ENCODE measurements around the gene SFTPB.
A peak's percentile ranks its signal among the peaks of the same experiment; 100 is the strongest.
"Not testable (repeated sequence)": the region's sequence is repeated elsewhere in the genome, so short reads cannot be mapped to it uniquely, and the experiment has no call there.

The SFTPB gene

GRCh38 chr2:85714421-85714820 lies 46.4 kb upstream of the SFTPB start:
- not testable (repeated sequence) for H2BK15ac ChIP-seq (ENCODE audit: low read length); H3K23ac ChIP-seq (ENCODE audit: low read depth, low read length, poor library complexity); H3K27ac ChIP-seq (replicated peaks; ENCODE audit: low read length); H3K4me2 ChIP-seq (ENCODE audit: insufficient read depth, low read length, poor library complexity, severe bottlenecking); H3K18ac ChIP-seq (ENCODE audit: low read length); H2BK12ac ChIP-seq (ENCODE audit: low read length); H3K4me3 ChIP-seq (ENCODE audit: low read length in 2 of 2); H2BK5ac ChIP-seq (ENCODE audit: low read length); H3K9me3 ChIP-seq (replicated peaks in 1 of 2; ENCODE audit: control insufficient read depth in 2 of 2, insufficient read depth in 1 of 2, low read depth in 1 of 2, low read length in 2 of 2); H2AFZ ChIP-seq (ENCODE audit: low read length); DNase-seq (ENCODE audit: low spot score); H2AK5ac ChIP-seq (ENCODE audit: low read depth, low read length); H3K79me1 ChIP-seq (ENCODE audit: low read depth, low read length); H3K14ac ChIP-seq (ENCODE audit: low read length); H4K91ac ChIP-seq (ENCODE audit: low read depth, low read length, poor library complexity); H4K8ac ChIP-seq (ENCODE audit: low read depth, low read length); H2BK120ac ChIP-seq (ENCODE audit: low read depth, low read length); H3K4ac ChIP-seq (ENCODE audit: low read length); H3K9ac ChIP-seq (ENCODE audit: low read depth, low read length, poor library complexity); H3K36me3 ChIP-seq (replicated peaks in 1 of 2; ENCODE audit: control insufficient read depth in 2 of 2, insufficient read depth in 2 of 2, low read length in 2 of 2)
- no CpG with 5 or more reads among the region's 7 CpGs for WGBS, 2 donors (ENCODE audit: extremely low coverage in 2 of 2, insufficient read length in 2 of 2, insufficient replicate concordance in 1 of 2)
- Histone ChIP-seq H3K27me3 (ENCODE audit: control insufficient read depth in 3 of 3, insufficient read depth in 3 of 3, low read depth in 1 of 3, low read length in 3 of 3) (peaks cover 0 to 24% (median 0%) of the 10 kb centered on the region in 3 experiments), H3K4me1 (ENCODE audit: control insufficient read depth in 2 of 2, insufficient read depth in 1 of 2, low read depth in 1 of 2, low read length in 2 of 2) (peaks cover 0 to 12% of the 10 kb centered on the region in 2 donors)

- no peak overlapping the region for H3K4me3 ChIP-seq (ENCODE audit: low read length in 2 of 2)
Measured at GRCh38 chr2:85713836-85714235, 45.8 kb upstream of the SFTPB start.

GRCh38 chr2:85712849-85713612 lies 45.0 kb upstream of the SFTPB start:
- no peak overlapping the region for H3K4ac ChIP-seq (ENCODE audit: low read length)
- H2BK5ac ChIP-seq (ENCODE audit: low read length) = no peak overlapping the region
- no peak overlapping the region for H3K23ac ChIP-seq (ENCODE audit: low read depth, low read length, poor library complexity)
- no peaks in the 10 kb centered on the region for H3K79me1 ChIP-seq (ENCODE audit: low read depth, low read length)
- no peak overlapping the region for H4K91ac ChIP-seq (ENCODE audit: low read depth, low read length, poor library complexity)
- H3K18ac ChIP-seq (ENCODE audit: low read length) = no peak overlapping the region
- no peak overlapping the region for H2AK5ac ChIP-seq (ENCODE audit: low read depth, low read length)
- H2BK12ac ChIP-seq (ENCODE audit: low read length) = no peak overlapping the region
- peaks cover 0 to 12% of the 10 kb centered on the region in 2 donors for H3K4me1 ChIP-seq (ENCODE audit: control insufficient read depth in 2 of 2, insufficient read depth in 1 of 2, low read depth in 1 of 2, low read length in 2 of 2)
- H3K36me3 ChIP-seq (replicated peaks in 1 of 2; ENCODE audit: control insufficient read depth in 2 of 2, insufficient read depth in 2 of 2, low read length in 2 of 2) = no peaks in the 10 kb centered on the region
- H3K9me3 ChIP-seq (replicated peaks in 1 of 2; ENCODE audit: control insufficient read depth in 2 of 2, insufficient read depth in 1 of 2, low read depth in 1 of 2, low read length in 2 of 2) = no peaks in the 10 kb centered on the region
- no peak overlapping the region for H3K27ac ChIP-seq (replicated peaks; ENCODE audit: low read length)
- H3K9ac ChIP-seq (ENCODE audit: low read depth, low read length, poor library complexity) = no peak overlapping the region
- no CpG with 5 or more reads among the region's 9 CpGs for WGBS, 2 donors (ENCODE audit: extremely low coverage in 2 of 2, insufficient read length in 2 of 2, insufficient replicate concordance in 1 of 2)
- no peak overlapping the region for H4K8ac ChIP-seq (ENCODE audit: low read depth, low read length)
- no peak overlapping the region for H2AFZ ChIP-seq (ENCODE audit: low read length)
- no peak overlapping the region for H2BK120ac ChIP-seq (ENCODE audit: low read depth, low read length)
- H3K27me3 ChIP-seq (ENCODE audit: control insufficient read depth in 3 of 3, insufficient read depth in 3 of 3, low read depth in 1 of 3, low read length in 3 of 3) = peaks cover 0 to 33% (median 0%) of the 10 kb centered on the region in 3 experiments
- H3K14ac ChIP-seq (ENCODE audit: low read length) = no peak overlapping the region
- no peak overlapping the region for H2BK15ac ChIP-seq (ENCODE audit: low read length)
- no peak for DNase-seq (ENCODE audit: low spot score)
- no peak overlapping the region for H3K4me2 ChIP-seq (ENCODE audit: insufficient read depth, low read length, poor library complexity, severe bottlenecking)
- no peak overlapping the region for H3K4me3 ChIP-seq (ENCODE audit: low read length in 2 of 2)

More at GRCh38 chr2:85713836-85714235, 45.8 kb upstream of the SFTPB start:
- no peaks in the 10 kb centered on the region for H3K36me3 ChIP-seq (replicated peaks in 1 of 2; ENCODE audit: control insufficient read depth in 2 of 2, insufficient read depth in 2 of 2, low read length in 2 of 2)
- peaks cover 0 to 29% (median 0%) of the 10 kb centered on the region in 3 experiments for H3K27me3 ChIP-seq (ENCODE audit: control insufficient read depth in 3 of 3, insufficient read depth in 3 of 3, low read depth in 1 of 3, low read length in 3 of 3)
- H3K4me1 ChIP-seq (ENCODE audit: control insufficient read depth in 2 of 2, insufficient read depth in 1 of 2, low read depth in 1 of 2, low read length in 2 of 2) = peaks cover 0 to 12% of the 10 kb centered on the region in 2 donors
- no peak overlapping the region for H2AFZ ChIP-seq (ENCODE audit: low read length)
- H3K79me1 ChIP-seq (ENCODE audit: low read depth, low read length) = no peaks in the 10 kb centered on the region
- no peak overlapping the region for H2BK15ac ChIP-seq (ENCODE audit: low read length)
- H3K23ac ChIP-seq (ENCODE audit: low read depth, low read length, poor library complexity) = no peak overlapping the region
- DNase-seq (ENCODE audit: low spot score) = no peak
- no peak overlapping the region for H2BK5ac ChIP-seq (ENCODE audit: low read length)
- H4K8ac ChIP-seq (ENCODE audit: low read depth, low read length) = no peak overlapping the region
- no peak overlapping the region for H3K9ac ChIP-seq (ENCODE audit: low read depth, low read length, poor library complexity)
- no peak overlapping the region for H2BK12ac ChIP-seq (ENCODE audit: low read length)
- H3K18ac ChIP-seq (ENCODE audit: low read length) = no peak overlapping the region
- H2AK5ac ChIP-seq (ENCODE audit: low read depth, low read length) = no peak overlapping the region
- no peak overlapping the region for H4K91ac ChIP-seq (ENCODE audit: low read depth, low read length, poor library complexity)
- H2BK120ac ChIP-seq (ENCODE audit: low read depth, low read length) = peak overlapping the region; percentile 44
- H3K14ac ChIP-seq (ENCODE audit: low read length) = peak overlapping the region; percentile 60
- H3K4me2 ChIP-seq (ENCODE audit: insufficient read depth, low read length, poor library complexity, severe bottlenecking) = no peak overlapping the region
- no peak overlapping the region for H3K4ac ChIP-seq (ENCODE audit: low read length)
- no CpG with 5 or more reads among the region's 5 CpGs for WGBS, 2 donors (ENCODE audit: extremely low coverage in 2 of 2, insufficient read length in 2 of 2, insufficient replicate concordance in 1 of 2)
- no peak overlapping the region for H3K27ac ChIP-seq (replicated peaks; ENCODE audit: low read length)
- no peaks in the 10 kb centered on the region for H3K9me3 ChIP-seq (replicated peaks in 1 of 2; ENCODE audit: control insufficient read depth in 2 of 2, insufficient read depth in 1 of 2, low read depth in 1 of 2, low read length in 2 of 2)

- Histone ChIP-seq H2BK120ac (ENCODE audit: low read depth, low read length) (no peak overlapping the region), H2BK12ac (ENCODE audit: low read length) (no peak overlapping the region), H3K36me3 (replicated peaks in 1 of 2; ENCODE audit: control insufficient read depth in 2 of 2, insufficient read depth in 2 of 2, low read length in 2 of 2) (no peaks in the 10 kb centered on the region), H3K9me3 (replicated peaks in 1 of 2; ENCODE audit: control insufficient read depth in 2 of 2, insufficient read depth in 1 of 2, low read depth in 1 of 2, low read length in 2 of 2) (no peaks in the 10 kb centered on the region), H2BK5ac (ENCODE audit: low read length) (no peak overlapping the region), H3K18ac (ENCODE audit: low read length) (no peak overlapping the region), H2BK15ac (ENCODE audit: low read length) (no peak overlapping the region), H3K9ac (ENCODE audit: low read depth, low read length, poor library complexity) (no peak overlapping the region), H3K79me1 (ENCODE audit: low read depth, low read length) (no peaks in the 10 kb centered on the region), H3K4me1 (ENCODE audit: control insufficient read depth in 2 of 2, insufficient read depth in 1 of 2, low read depth in 1 of 2, low read length in 2 of 2) (peaks cover 0 to 7% of the 10 kb centered on the region in 2 donors), H2AFZ (ENCODE audit: low read length) (no peak overlapping the region), H2AK5ac (ENCODE audit: low read depth, low read length) (no peak overlapping the region), H3K4ac (ENCODE audit: low read length) (no peak overlapping the region), H4K91ac (ENCODE audit: low read depth, low read length, poor library complexity) (no peak overlapping the region), H3K27me3 (ENCODE audit: control insufficient read depth in 3 of 3, insufficient read depth in 3 of 3, low read depth in 1 of 3, low read length in 3 of 3) (peaks cover 0 to 40% (median 1%) of the 10 kb centered on the region in 3 experiments), H3K4me2 (ENCODE audit: insufficient read depth, low read length, poor library complexity, severe bottlenecking) (no peak overlapping the region), H3K27ac (replicated peaks; ENCODE audit: low read length) (no peak overlapping the region), H3K4me3 (ENCODE audit: low read length in 2 of 2) (no peak overlapping the region), H3K14ac (ENCODE audit: low read length) (peak overlapping the region; percentile 67), H4K8ac (ENCODE audit: low read depth, low read length) (no peak overlapping the region), H3K23ac (ENCODE audit: low read depth, low read length, poor library complexity) (no peak overlapping the region)
- no peak for DNase-seq (ENCODE audit: low spot score)
- WGBS, 2 donors (ENCODE audit: extremely low coverage in 2 of 2, insufficient read length in 2 of 2, insufficient replicate concordance in 1 of 2) = no CpG with 5 or more reads among the region's 15 CpGs
Measured at GRCh38 chr2:85712336-85712735, 44.3 kb upstream of the SFTPB start.
